H1 (cell line): ENCODE results near the gene SLC44A5. TPM values are rescaled to one million over a fixed set of nuclear protein-coding genes. Genes with fewer than 3 reads are reported as not detected.

ENCODE experiments used
- CTCF ChIA-PET: fragments of 300-600 bp; sonication (Branson Sonifier 250); formaldehyde crosslinking; loops from one replicate; lab custom pipeline; 2021; ENCODE audit not compliant: partially characterized antibody; lab: Charles Lee
- POLR2A ChIA-PET: fragments of 300-600 bp; sonication (Branson Sonifier 250); formaldehyde crosslinking; loops from one replicate; lab custom pipeline; 2021; ENCODE audit warnings: inconsistent platforms; ENCODE audit not compliant: partially characterized antibody; lab: Charles Lee
- DNase-seq, 2 experiments: peaks; one replicate each; pipeline versions ENCODE4 v3.0.0 to v3.0.0-alpha.2; 2010 to 2022; ENCODE audit warnings: low spot score in 2 of 2, low read depth in 1 of 2, mixed read lengths in 1 of 2
- FAIRE-seq: peaks from 2 replicates; lab custom pipeline; 2011; peaks lifted over from hg19 to GRCh38; lab: Jason Lieb, UNC
- H2AFZ ChIP-seq: 2 replicates; pipeline ENCODE4 v1.8.1; 2012; ENCODE audit warnings: low read length, inconsistent platforms
- H2AK5ac ChIP-seq: 2 replicates; pipeline ENCODE4 v1.6.1; 2013; ENCODE audit warnings: low read depth, low read length
- H2BK120ac ChIP-seq: replicated peaks from 2 replicates; pipeline ENCODE3; 2013; ENCODE audit warnings: low read depth, low read length, inconsistent platforms
- H2BK12ac ChIP-seq: 2 replicates; pipeline ENCODE4 v1.6.1; 2013; ENCODE audit warnings: low read depth, low read length
- H2BK15ac ChIP-seq: 2 replicates; pipeline ENCODE4 v1.6.1; 2013; ENCODE audit warnings: low read length
- H2BK20ac ChIP-seq: 2 replicates; pipeline ENCODE4 v1.6.1; 2013; ENCODE audit warnings: low read length
- H2BK5ac ChIP-seq: 2 replicates; pipeline ENCODE4 v1.6.1; 2013; ENCODE audit warnings: low read depth, low read length
- H3K14ac ChIP-seq: 2 replicates; pipeline ENCODE4 v1.6.1; 2013; ENCODE audit warnings: inconsistent platforms; ENCODE audit not compliant: insufficient read length
- H3K18ac ChIP-seq: 2 replicates; pipeline ENCODE4 v1.6.1; 2013; ENCODE audit warnings: low read length; ENCODE audit errors: extremely low read depth
- H3K23ac ChIP-seq: 2 replicates; pipeline ENCODE4 v1.6.1; 2013; ENCODE audit warnings: inconsistent platforms; ENCODE audit not compliant: insufficient read length
- H3K23me2 ChIP-seq: 2 replicates; pipeline ENCODE4 v1.6.1; 2013; ENCODE audit warnings: low read depth, low read length
- H3K27ac ChIP-seq: 2 replicates; pipeline ENCODE4 v1.6.1; 2011; ENCODE audit warnings: low read depth, low read length, inconsistent platforms
- H3K27me3 ChIP-seq, 4 experiments: replicated peaks in 1 of 4; 1 replicate in 1 of 4; 2 replicates in 3 of 4; pipeline versions ENCODE4 v1.6.1 to v1.8.1; 2011 to 2013; ENCODE audit warnings: low read length in 3 of 4, mild to moderate bottlenecking in 3 of 4, inconsistent platforms in 2 of 4, mixed read lengths in 2 of 4, moderate library complexity in 1 of 4; ENCODE audit not compliant: control insufficient read depth in 3 of 4, insufficient read depth in 3 of 4; ENCODE audit errors: extremely low read depth in 1 of 4
- H3K36me3 ChIP-seq, 4 experiments: 2 replicates each; pipeline versions ENCODE4 v1.6.1 to v1.8.1; 2011 to 2013; ENCODE audit warnings: mild to moderate bottlenecking in 4 of 4, low read length in 3 of 4, moderate library complexity in 2 of 4, control low read depth in 1 of 4, inconsistent platforms in 1 of 4; ENCODE audit not compliant: insufficient read depth in 4 of 4, control insufficient read depth in 2 of 4
- H3K4ac ChIP-seq: replicated peaks from 2 replicates; pipeline ENCODE3; 2013; ENCODE audit warnings: low read length, low read depth, mixed read lengths, inconsistent platforms; ENCODE audit not compliant: insufficient read length
- H3K4me1 ChIP-seq, 4 experiments: replicated peaks in 1 of 4; 1 replicate in 1 of 4; 2 replicates in 3 of 4; pipeline versions ENCODE4 v1.6.1 to v1.8.1; 2011 to 2013; ENCODE audit warnings: low read length in 3 of 4, inconsistent platforms in 2 of 4, mixed read lengths in 1 of 4; ENCODE audit not compliant: insufficient read depth in 4 of 4, control insufficient read depth in 3 of 4
- H3K4me2 ChIP-seq, 2 experiments: 2 replicates each; pipeline versions ENCODE4 v1.6.1 to v1.8.1; 2011 to 2013; ENCODE audit warnings: low read depth in 2 of 2, low read length in 2 of 2, control low read depth in 1 of 2, inconsistent platforms in 1 of 2, mild to moderate bottlenecking in 1 of 2; ENCODE audit not compliant: insufficient read depth in 1 of 2
- H3K4me3 ChIP-seq, 4 experiments: fragments of 200-600, 300-600 bp in 1 of 4; sonication (generic), shearing (Covaris generic), sonication (Bioruptor Twin) in 1 of 4; 2 replicates each; pipeline versions ENCODE4 v1.5.1 to v1.8.1; 2011 to 2016; ENCODE audit warnings: low read length in 4 of 4, low read depth in 3 of 4, control low read depth in 2 of 4, inconsistent platforms in 2 of 4, mild to moderate bottlenecking in 2 of 4, mixed read lengths in 1 of 4, moderate library complexity in 1 of 4; ENCODE audit not compliant: insufficient read depth in 2 of 4; ENCODE audit errors: extremely low read depth in 1 of 4
- H3K56ac ChIP-seq: replicated peaks from 2 replicates; pipeline ENCODE3; 2013; ENCODE audit warnings: low read depth, mild to moderate bottlenecking, mixed read lengths, low read length, inconsistent platforms; ENCODE audit not compliant: insufficient read length
- H3K79me1 ChIP-seq: 2 replicates; pipeline ENCODE4 v1.6.1; 2013; ENCODE audit warnings: low read depth, low read length, control low read depth
- H3K79me2 ChIP-seq, 2 experiments: 2 replicates each; pipeline versions ENCODE4 v1.6.1 to v1.8.1; 2012 to 2013; ENCODE audit warnings: low read length in 2 of 2, mild to moderate bottlenecking in 2 of 2, inconsistent platforms in 1 of 2; ENCODE audit not compliant: insufficient read depth in 2 of 2, control insufficient read depth in 1 of 2
- H3K9ac ChIP-seq, 4 experiments: replicated peaks in 1 of 4; 1 replicate in 1 of 4; 2 replicates in 3 of 4; pipeline versions ENCODE4 v1.6.1 to v1.8.1; 2011 to 2013; ENCODE audit warnings: low read depth in 3 of 4, low read length in 3 of 4, control low read depth in 2 of 4, mild to moderate bottlenecking in 2 of 4, moderate library complexity in 2 of 4, inconsistent platforms in 1 of 4; ENCODE audit errors: extremely low read depth in 1 of 4
- H3K9me3 ChIP-seq, 2 experiments: 2 replicates each; pipeline versions ENCODE4 v1.6.1 to v1.8.1; 2012 to 2013; ENCODE audit warnings: mild to moderate bottlenecking in 2 of 2, moderate library complexity in 2 of 2, control low read depth in 1 of 2, inconsistent platforms in 1 of 2, low read depth in 1 of 2, low read length in 1 of 2, mixed read lengths in 1 of 2; ENCODE audit not compliant: insufficient read depth in 2 of 2
- H4K20me1 ChIP-seq, 2 experiments: replicated peaks in 1 of 2; 2 replicates each; pipeline versions ENCODE3 to v1.8.1; 2011 to 2013; ENCODE audit warnings: inconsistent platforms in 2 of 2, low read length in 2 of 2, mild to moderate bottlenecking in 1 of 2; ENCODE audit not compliant: insufficient read depth in 2 of 2, control insufficient read depth in 1 of 2
- H4K5ac ChIP-seq: 2 replicates; pipeline ENCODE4 v1.6.1; 2013; ENCODE audit warnings: low read length, low read depth, mixed read lengths, inconsistent platforms; ENCODE audit not compliant: insufficient read length
- H4K8ac ChIP-seq: 2 replicates; pipeline ENCODE4 v1.8.0; 2013; ENCODE audit warnings: mild to moderate bottlenecking, moderate library complexity, low read length, inconsistent platforms; ENCODE audit not compliant: insufficient read depth; ENCODE audit errors: extremely low read depth
- H4K91ac ChIP-seq: replicated peaks from 2 replicates; pipeline ENCODE3; 2013; ENCODE audit warnings: low read length, mixed read lengths, inconsistent platforms; ENCODE audit not compliant: insufficient read length
- ASH2L ChIP-seq: fragments of 200-600, 300-600 bp; sonication (generic); IDR thresholded peaks from one replicate; pipeline ENCODE4 v1.7.1; 2017; ENCODE audit warnings: low read length
- BCL11A ChIP-seq, 2 experiments: IDR thresholded peaks; one replicate each; pipeline ENCODE4 v1.6.1; 2011; ENCODE audit warnings: low read depth in 2 of 2, low read length in 2 of 2, mild to moderate bottlenecking in 2 of 2
- CHD1 ChIP-seq: IDR thresholded peaks from 2 replicates; pipeline ENCODE4 v1.6.1; 2012; ENCODE audit warnings: low read depth, low read length, improper control_type of control experiment
- CHD2 ChIP-seq: IDR thresholded peaks from 2 replicates; pipeline ENCODE4 v1.6.1; 2012; ENCODE audit warnings: low read length, improper control_type of control experiment
- CREB1 ChIP-seq: IDR thresholded peaks from 2 replicates; pipeline ENCODE4 v1.6.1; 2012; ENCODE audit warnings: inconsistent platforms
- GABPA ChIP-seq: IDR thresholded peaks from 2 replicates; pipeline ENCODE4 v1.6.1; 2011; ENCODE audit warnings: mild to moderate bottlenecking, low read length, moderate library complexity, borderline replicate concordance; ENCODE audit not compliant: insufficient read depth
- GTF2F1 ChIP-seq: IDR thresholded peaks from 2 replicates; pipeline ENCODE4 v1.6.1; 2012; ENCODE audit warnings: low read depth, low read length, improper control_type of control experiment, borderline replicate concordance
- KDM5A ChIP-seq: fragments of 200-600 bp; IDR thresholded peaks from 2 replicates; pipeline ENCODE4 v1.7.1; 2012; ENCODE audit warnings: mild to moderate bottlenecking, low read length, inconsistent platforms, mixed read lengths
- SAP30 ChIP-seq: fragments of 300-600 bp; sonication (generic); IDR thresholded peaks from 2 replicates; pipeline ENCODE4 v1.7.1; 2012; ENCODE audit warnings: low read length, moderate library complexity, mild to moderate bottlenecking, inconsistent platforms; ENCODE audit not compliant: insufficient read depth, insufficient replicate concordance
- SIX5 ChIP-seq: IDR thresholded peaks from 2 replicates; pipeline ENCODE4 v1.6.1; 2011; ENCODE audit warnings: mild to moderate bottlenecking, low read depth, low read length
- SP1 ChIP-seq: IDR thresholded peaks from 2 replicates; pipeline ENCODE4 v1.6.1; 2011; ENCODE audit warnings: low read depth, low read length
- YY1 ChIP-seq: IDR thresholded peaks from 2 replicates; pipeline ENCODE4 v1.6.1; 2011; ENCODE audit warnings: low read depth, mild to moderate bottlenecking, low read length
- polyA plus RNA-seq, 7 experiments: library from polyadenylated mRNA; depleted of rRNA in 3 of 7; stranded (reverse) in 5 of 7; unstranded in 2 of 7; fragments of >200 nt in 5 of 7; fragments of 200-250 nt in 2 of 7; gene quantifications; 1 replicate in 5 of 7; 2 replicates in 1 of 7; 4 replicates in 1 of 7; pipeline versions ENCODE4 v1.2.1 to v1.2.3, GENCODE V29; 2011 to 2013; ENCODE audit warnings: missing spikeins in 2 of 7, mixed read lengths in 2 of 7
- total RNA-seq: library from RNA; stranded (reverse); fragmentation: NEBNext Ultra II Directional; extraction: Animal tissue kit (Norgen Biotek cat#: 25700); gene quantifications from 2 replicates; pipeline ENCODE4 v1.2.1, GENCODE V29; 2021
- TF ChIP-seq, protein P1 (sequence below), 3 experiments: IDR thresholded peaks; 1 replicate in 2 of 3; 2 replicates in 1 of 3; pipeline versions ENCODE4 v1.5.1 to v1.6.1; 2011; ENCODE audit warnings: low read length in 3 of 3, mild to moderate bottlenecking in 3 of 3, inconsistent platforms in 2 of 3, low read depth in 1 of 3, moderate library complexity in 1 of 3; ENCODE audit not compliant: insufficient read depth in 1 of 3; ENCODE audit errors: control extremely low read depth in 1 of 3

The SLC44A5 gene
- total and polyA plus RNA-seq, 2 of the 8 experiments (the other 6 are each of a cell fraction or from before 2014, with no cell fraction given), result 1.8 to 3.3 TPM

DNA sequence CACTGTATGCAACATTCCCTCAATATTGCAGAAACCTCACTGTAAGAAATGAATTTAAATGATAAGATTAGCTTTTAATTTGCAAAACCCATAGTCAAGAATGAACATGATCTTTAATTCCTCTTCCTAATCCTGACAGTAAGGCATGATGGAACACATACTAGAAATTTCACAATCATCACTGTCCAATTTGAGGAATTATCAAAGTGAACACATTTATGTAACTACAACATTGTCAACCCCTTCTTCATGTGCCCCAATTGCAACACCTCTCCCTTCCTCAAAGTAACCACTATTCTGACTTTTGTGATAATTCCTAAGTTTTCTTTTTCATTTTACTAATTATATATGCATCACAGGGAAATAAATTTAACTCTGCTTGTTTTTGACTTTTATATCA, 373.6 kb downstream of the SLC44A5 start:
- H3K4me2 ChIP-seq, result no peak overlapping the region
- H2AFZ ChIP-seq, result no peak overlapping the region
- ChIA-PET POLR2A (no interaction called here), CTCF (interaction anchor here (1.1 to 5.6 kb wide), 2 partner anchors 11 to 20 kb away, joined by 3 to 40 read pairs; no protein-coding TSS in a partner anchor)
- no peak overlapping the region for H3K56ac ChIP-seq
- H3K9me3 ChIP-seq, result no peaks in the 10 kb centered on the region
- no peaks in the 10 kb centered on the region for H3K79me2 ChIP-seq
- H2BK15ac ChIP-seq, result no peak overlapping the region
- no peak overlapping the region for H3K23ac ChIP-seq
- no peak overlapping the region for H2BK120ac ChIP-seq
- H3K27ac ChIP-seq, result no peak overlapping the region
- no peak overlapping the region for H3K14ac ChIP-seq
- no peak overlapping the region for H4K5ac ChIP-seq
- H2BK5ac ChIP-seq, result no peak overlapping the region
- H3K79me1 ChIP-seq, result no peaks in the 10 kb centered on the region
- H3K27me3 ChIP-seq, result no peaks in the 10 kb centered on the region
- H3K4me3 ChIP-seq, result no peak overlapping the region
- H3K9ac ChIP-seq, result no peak overlapping the region
- no peak overlapping the region for H2AK5ac ChIP-seq
- no peak overlapping the region for H3K18ac ChIP-seq
- no peak overlapping the region for H3K4ac ChIP-seq
- DNase-seq (no peak), FAIRE-seq (no peak)
- no peaks in the 10 kb centered on the region for H3K36me3 ChIP-seq
- H3K4me1 ChIP-seq, result no peaks in the 10 kb centered on the region
- H4K20me1 ChIP-seq, result peaks cover 0 to 1% of the 10 kb centered on the region in 2 experiments
- H4K8ac ChIP-seq, result no peak overlapping the region
- no peak overlapping the region for H2BK20ac ChIP-seq
- H3K23me2 ChIP-seq, result no peaks in the 10 kb centered on the region
- H2BK12ac ChIP-seq, result no peak overlapping the region
- H4K91ac ChIP-seq, result no peak overlapping the region
- TF ChIP-seq GABPA (no peak), SP1 (no peak), CREB1 (no peak), KDM5A (no peak), SAP30 (no peak), YY1 (no peak), ASH2L (no peak), CHD1 (no peak), BCL11A (IDR thresholded peaks at IDR 0.05; ENCODE audit: low read depth in 2 of 2, low read length in 2 of 2) (no peak), SIX5 (no peak), CHD2 (no peak), GTF2F1 (no peak)
- TF ChIP-seq, protein P1, sequence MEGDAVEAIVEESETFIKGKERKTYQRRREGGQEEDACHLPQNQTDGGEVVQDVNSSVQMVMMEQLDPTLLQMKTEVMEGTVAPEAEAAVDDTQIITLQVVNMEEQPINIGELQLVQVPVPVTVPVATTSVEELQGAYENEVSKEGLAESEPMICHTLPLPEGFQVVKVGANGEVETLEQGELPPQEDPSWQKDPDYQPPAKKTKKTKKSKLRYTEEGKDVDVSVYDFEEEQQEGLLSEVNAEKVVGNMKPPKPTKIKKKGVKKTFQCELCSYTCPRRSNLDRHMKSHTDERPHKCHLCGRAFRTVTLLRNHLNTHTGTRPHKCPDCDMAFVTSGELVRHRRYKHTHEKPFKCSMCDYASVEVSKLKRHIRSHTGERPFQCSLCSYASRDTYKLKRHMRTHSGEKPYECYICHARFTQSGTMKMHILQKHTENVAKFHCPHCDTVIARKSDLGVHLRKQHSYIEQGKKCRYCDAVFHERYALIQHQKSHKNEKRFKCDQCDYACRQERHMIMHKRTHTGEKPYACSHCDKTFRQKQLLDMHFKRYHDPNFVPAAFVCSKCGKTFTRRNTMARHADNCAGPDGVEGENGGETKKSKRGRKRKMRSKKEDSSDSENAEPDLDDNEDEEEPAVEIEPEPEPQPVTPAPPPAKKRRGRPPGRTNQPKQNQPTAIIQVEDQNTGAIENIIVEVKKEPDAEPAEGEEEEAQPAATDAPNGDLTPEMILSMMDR (IDR thresholded peaks at IDR 0.05; ENCODE audit: control extremely low read depth in 1 of 3, insufficient read depth in 1 of 3, low read depth in 1 of 3, low read length in 3 of 3), result no peak
